Fibroblast of skin of right quadriceps (primary cell): ENCODE results near the gene TAS2R39.

Experiments
- DNase-seq: peaks from one replicate; pipeline ENCODE4 v3.0.0-alpha.2; 2013

The TAS2R39 gene

GRCh38 chr7:143216686-143217085 is 33.5 kb downstream of the TAS2R39 start:
- no peak for DNase-seq

GRCh38 chr7:143217806-143218205 is 34.6 kb downstream of the TAS2R39 start:
- DNase-seq: no peak

GRCh38 chr7:143221286-143221685 is 38.1 kb downstream of the TAS2R39 start:
- no peak for DNase-seq

- no peak for DNase-seq
Observed at GRCh38 chr7:143221737-143222136, 38.5 kb downstream of the TAS2R39 start, which contains the start of gene TAS2R40. Gene TAS2R40, plus strand, starts transcription at chr7:143222037. Its CDS starts 42 bp downstream, at chr7:143222079.

- DNase-seq: no peak
Observed at GRCh38 chr7:143222782-143223181, 39.6 kb downstream of the TAS2R39 start.

GRCh38 chr7:143223784-143224183 is 40.6 kb downstream of the TAS2R39 start:
- DNase-seq: no peak

GRCh38 chr7:143225047-143225446 is 41.8 kb downstream of the TAS2R39 start:
- no peak for DNase-seq

- DNase-seq: no peak
Observed at GRCh38 chr7:143227806-143228205, 44.6 kb downstream of the TAS2R39 start.

- DNase-seq: peak; percentile 7
Observed at GRCh38 chr7:143229054-143229790, 46.0 kb downstream of the TAS2R39 start.

GRCh38 chr7:143230602-143231457 is 47.6 kb downstream of the TAS2R39 start:
- no peak for DNase-seq
